ENCODE data around the gene SCGN.
"Not testable (repeated sequence)": the region's sequence is repeated elsewhere in the genome, so short reads cannot be mapped to it uniquely, and the experiment has no call there.

Gene SCGN

GRCh38 chr6:25732468-25733198, 80.6 kb downstream of the SCGN start:
- DNase-seq = no peak

GRCh38 chr6:25735261-25735660, 83.2 kb downstream of the SCGN start:
- DNase-seq = no peak

GRCh38 chr6:25743868-25744267, 91.9 kb downstream of the SCGN start:
- no peak for DNase-seq

GRCh38 chr6:25745836-25746235, 93.8 kb downstream of the SCGN start:
- no peak for DNase-seq

- no peak for DNase-seq
Observed at GRCh38 chr6:25746968-25747367, 95.0 kb downstream of the SCGN start.

- DNase-seq = no peak
Observed at GRCh38 chr6:25747477-25747876, 95.5 kb downstream of the SCGN start.

GRCh38 chr6:25748049-25748448, 96.0 kb downstream of the SCGN start:
- no peak for DNase-seq

GRCh38 chr6:25748601-25749517, 96.8 kb downstream of the SCGN start:
- not testable (repeated sequence) for DNase-seq

GRCh38 chr6:25749837-25750236, 97.8 kb downstream of the SCGN start:
- DNase-seq = no peak

- no peak for DNase-seq
Observed at GRCh38 chr6:25750906-25751305, 98.9 kb downstream of the SCGN start.

Data from stimulated activated CD4-positive, alpha-beta T cell treated with anti-CD3 and anti-CD28 coated beads, Interleukin-4, amount 100 ng/mL, for 24 hours (primary cell).